ENCODE data around the gene LGI1.

Gene LGI1

GRCh38 chr10:93757801-93758507 lies at the start of gene LGI1:
Gene LGI1, plus strand, starts transcription at chr10:93757936. Its CDS starts 209 bp downstream, at chr10:93758145.
- DNase-seq, result no peak

- no peak for DNase-seq
Observed at GRCh38 chr10:93710333-93710909, 47.3 kb upstream of the LGI1 start.

GRCh38 chr10:93711891-93712290 lies 45.8 kb upstream of the LGI1 start:
- DNase-seq, result no peak

- no peak for DNase-seq
Observed at GRCh38 chr10:93712593-93712992, 45.1 kb upstream of the LGI1 start.

- no peak for DNase-seq
Observed at GRCh38 chr10:93715345-93715744, 42.4 kb upstream of the LGI1 start.

GRCh38 chr10:93716766-93717165 lies 41.0 kb upstream of the LGI1 start:
- no peak for DNase-seq

- no peak for DNase-seq
Observed at GRCh38 chr10:93718937-93719725, 38.6 kb upstream of the LGI1 start.

GRCh38 chr10:93719901-93720300 lies 37.8 kb upstream of the LGI1 start:
- DNase-seq, result no peak

GRCh38 chr10:93722550-93722949 lies 35.2 kb upstream of the LGI1 start:
- no peak for DNase-seq

- DNase-seq, result no peak
Observed at GRCh38 chr10:93723153-93723552, 34.6 kb upstream of the LGI1 start.

GRCh38 chr10:93726024-93726423 lies 31.7 kb upstream of the LGI1 start:
- no peak for DNase-seq

GRCh38 chr10:93741367-93741766 lies 16.4 kb upstream of the LGI1 start:
- DNase-seq, result no peak

GRCh38 chr10:93742633-93743349 lies 14.9 kb upstream of the LGI1 start:
- DNase-seq, result no peak

GRCh38 chr10:93745408-93746065 lies 12.2 kb upstream of the LGI1 start:
- DNase-seq, result no peak

- DNase-seq, result no peak
Observed at GRCh38 chr10:93746844-93747284, 10.9 kb upstream of the LGI1 start.

- DNase-seq, result no peak
Observed at GRCh38 chr10:93749218-93749799, 8.4 kb upstream of the LGI1 start.

- no peak for DNase-seq
Observed at GRCh38 chr10:93751124-93751523, 6.6 kb upstream of the LGI1 start.

GRCh38 chr10:93751832-93752231 lies 5.9 kb upstream of the LGI1 start:
- DNase-seq, result no peak

- DNase-seq, result no peak
Observed at GRCh38 chr10:93752761-93753160, 5.0 kb upstream of the LGI1 start.

- DNase-seq, result no peak
Observed at GRCh38 chr10:93753621-93754250, 4.0 kb upstream of the LGI1 start.

GRCh38 chr10:93754761-93755160 lies 3.0 kb upstream of the LGI1 start:
- DNase-seq, result no peak

All from NCI-H1436 treated with DMSO at 0.1 percent for 48 hours (cell line).